RWPE1 (cell line): ENCODE results near the gene SLC4A1.
A peak's percentile ranks its signal among the peaks of the same experiment; 100 is the strongest.

Source experiments
- CTCF ChIA-PET: fragments of 350-600 bp; sonication (Branson Sonifier 250); formaldehyde crosslinking; extraction: SDS; loops from one replicate; lab custom pipeline; 2021; lab: Yijun Ruan, JAX
- POLR2A ChIA-PET: fragments of 400-600 bp; formaldehyde crosslinking; extraction: SDS; loops from one replicate; lab custom pipeline; 2020; ENCODE audit warnings: antibody characterized with exemption; ENCODE audit not compliant: low non-redundant PET; lab: Yijun Ruan, JAX
- DNase-seq: peaks from one replicate; pipeline ENCODE4 v3.0.0; 2012; ENCODE audit warnings: low spot score
- H3K27ac ChIP-seq: fragments of 450-650 bp; 2 replicates; pipeline ENCODE4 v1.5.1; 2017
- CTCF ChIP-seq: fragments of 450-650 bp; conservative IDR thresholded peaks from 2 replicates; pipeline ENCODE4 v1.5.1; 2017; ENCODE audit warnings: low read depth, mild to moderate bottlenecking

The SLC4A1 gene

GRCh38 chr17:44220213-44221083, 47.5 kb downstream of the SLC4A1 start:
- ChIA-PET POLR2A (interaction anchor here (1.4 kb wide), 1 partner anchor 106 kb away, joined by 3 read pairs; no protein-coding TSS in a partner anchor), CTCF (interaction anchor here (0.5 to 1.1 kb wide), 7 partner anchors 10 to 130 kb away, joined by 3 to 6 read pairs (median 3); no protein-coding TSS in a partner anchor)
- TF ChIP-seq CTCF = no peak
- peak; percentile 38 for DNase-seq
- H3K27ac ChIP-seq = peak overlapping the region; percentile 99

- ChIA-PET CTCF (interaction anchor here (0.6 to 1.1 kb wide), 5 partner anchors 9 to 111 kb away, joined by 3 read pairs; no protein-coding TSS in a partner anchor), POLR2A (no interaction called here)
- DNase-seq = peak; percentile 40
- TF ChIP-seq CTCF = no peak
- H3K27ac ChIP-seq = peak within 1 kb of the TSS; percentile 99
Observed at GRCh38 chr17:44219616-44220212, 48.2 kb downstream of the SLC4A1 start, which contains the start of gene UBTF. Gene UBTF, minus strand, starts transcription at chr17:44219675. Its CDS starts 1,446 bp downstream, at chr17:44218229.

GRCh38 chr17:44219108-44219615, 48.8 kb downstream of the SLC4A1 start:
- no peak; the same call in 1 of the 2 replicates for TF ChIP-seq CTCF
- ChIA-PET CTCF (interaction anchor here (0.6 to 1.1 kb wide), 5 partner anchors 9 to 112 kb away, joined by 3 to 5 read pairs (median 3); partner anchors contain the start of gene SLC25A39), POLR2A (no interaction called here)
- peak overlapping the region; percentile 99 for H3K27ac ChIP-seq
- DNase-seq = peak; percentile 72

GRCh38 chr17:44218344-44219107, 49.4 kb downstream of the SLC4A1 start:
- TF ChIP-seq CTCF = peak; percentile 84
- peak; percentile 88 for DNase-seq
- POLR2A ChIA-PET = interaction anchor here (0.5 to 0.7 kb wide), 6 partner anchors 20 to 107 kb away, joined by 3 to 4 read pairs (median 3); no protein-coding TSS in a partner anchor
- H3K27ac ChIP-seq = peak overlapping the region; percentile 99
- CTCF ChIA-PET = interaction anchor here (0.6 to 1.1 kb wide), 4 partner anchors 12 to 127 kb away, joined by 3 to 5 read pairs (median 4); partner anchors contain the start of genes GRN and SLC25A39

- no peak for DNase-seq
- ChIA-PET POLR2A (interaction anchor here (0.5 to 1.3 kb wide), 7 partner anchors 19 to 108 kb away, joined by 3 to 4 read pairs (median 3); partner anchors contain the start of gene SLC25A39), CTCF (interaction anchor here (1.0 kb wide), 2 partner anchors 103 to 128 kb away, joined by 3 to 4 read pairs; partner anchors contain the start of gene GRN)
- no peak for TF ChIP-seq CTCF
- peak overlapping the region; percentile 99 for H3K27ac ChIP-seq
Observed at GRCh38 chr17:44217738-44218343, 50.1 kb downstream of the SLC4A1 start.
